HEK293T (cell line): ENCODE results near the gene IREB2.

Experiments used
- ARNT ChIP-seq: fragments of 450-650 bp; IDR thresholded peaks from 2 replicates; pipeline ENCODE4 v1.6.1; 2017; ENCODE audit warnings: mild to moderate bottlenecking
- SP1 ChIP-seq: fragments of 450-650 bp; IDR thresholded peaks from 2 replicates; pipeline ENCODE4 v1.6.1; 2017
- SUZ12 ChIP-seq: fragments of 450-650 bp; IDR thresholded peaks from 2 replicates; pipeline ENCODE4 v1.6.1; 2016; ENCODE audit warnings: mild to moderate bottlenecking
- TARDBP ChIP-seq: fragments of 450-650 bp; IDR thresholded peaks from 2 replicates; pipeline ENCODE4 v1.6.1; 2016
- ZNF384 ChIP-seq: fragments of 450-650 bp; IDR thresholded peaks from 2 replicates; pipeline ENCODE4 v1.6.1; 2016

- no peak for TF ChIP-seq ARNT
- no peak for TF ChIP-seq SUZ12
- no peak for TF ChIP-seq SP1
- TF ChIP-seq TARDBP = no peak
- no peak for TF ChIP-seq ZNF384
These were observed 29.1 kb upstream of the IREB2 start for GRCh38 chr15:78408961-78409360.
